ENCODE data around the gene POLG2.

GRCh38 chr17:64441772-64442540 lies 54.9 kb downstream of the POLG2 start:
- TF ChIP-seq POLR2A (IDR thresholded peaks at IDR 0.05) (no peak), CTCF (IDR thresholded peaks at IDR 0.05) (no peak)

Measured in tibial nerve (tissue), 3 donors.